PFSK-1 (cell line): Measurements from ENCODE around the gene SLC8B1.

Source experiments
- FOXP2 ChIP-seq: optimal IDR thresholded peaks from 2 replicates; pipeline ENCODE3; 2011; ENCODE audit warnings: borderline replicate concordance, control low read depth, inconsistent platforms; ENCODE audit not compliant: insufficient read depth; ENCODE audit errors: extremely low read length, extremely low read depth
- POLR2AphosphoS5 ChIP-seq: IDR thresholded peaks from 2 replicates; pipeline ENCODE4 v1.6.1; 2012; ENCODE audit warnings: low read depth, mild to moderate bottlenecking, control low read depth, low read length, moderate library complexity
- SIN3A ChIP-seq: IDR thresholded peaks from 2 replicates; pipeline ENCODE4 v1.6.1; 2012; ENCODE audit warnings: mild to moderate bottlenecking, low read length, moderate library complexity, borderline replicate concordance; ENCODE audit not compliant: insufficient read depth
- TAF1 ChIP-seq: IDR thresholded peaks from 2 replicates; pipeline ENCODE4 v1.6.1; 2012; ENCODE audit warnings: low read length, control low read depth, borderline replicate concordance; ENCODE audit not compliant: insufficient read depth
- TF ChIP-seq, protein P1 (sequence below), 2 experiments: IDR thresholded peaks; 2 replicates each; pipeline versions ENCODE4 v1.6.1 to v1.8.0; 2011 to 2012; ENCODE audit warnings: low read depth in 2 of 2, low read length in 2 of 2, control low read depth in 1 of 2, inconsistent platforms in 1 of 2, mild to moderate bottlenecking in 1 of 2, moderate library complexity in 1 of 2; ENCODE audit not compliant: insufficient read depth in 1 of 2

GRCh38 chr12:113351089-113351488 lies 16.2 kb upstream of the SLC8B1 start:
- TF ChIP-seq POLR2AphosphoS5: no peak
- no peak for TF ChIP-seq SIN3A
- TF ChIP-seq TAF1: no peak
- TF ChIP-seq, protein P1, sequence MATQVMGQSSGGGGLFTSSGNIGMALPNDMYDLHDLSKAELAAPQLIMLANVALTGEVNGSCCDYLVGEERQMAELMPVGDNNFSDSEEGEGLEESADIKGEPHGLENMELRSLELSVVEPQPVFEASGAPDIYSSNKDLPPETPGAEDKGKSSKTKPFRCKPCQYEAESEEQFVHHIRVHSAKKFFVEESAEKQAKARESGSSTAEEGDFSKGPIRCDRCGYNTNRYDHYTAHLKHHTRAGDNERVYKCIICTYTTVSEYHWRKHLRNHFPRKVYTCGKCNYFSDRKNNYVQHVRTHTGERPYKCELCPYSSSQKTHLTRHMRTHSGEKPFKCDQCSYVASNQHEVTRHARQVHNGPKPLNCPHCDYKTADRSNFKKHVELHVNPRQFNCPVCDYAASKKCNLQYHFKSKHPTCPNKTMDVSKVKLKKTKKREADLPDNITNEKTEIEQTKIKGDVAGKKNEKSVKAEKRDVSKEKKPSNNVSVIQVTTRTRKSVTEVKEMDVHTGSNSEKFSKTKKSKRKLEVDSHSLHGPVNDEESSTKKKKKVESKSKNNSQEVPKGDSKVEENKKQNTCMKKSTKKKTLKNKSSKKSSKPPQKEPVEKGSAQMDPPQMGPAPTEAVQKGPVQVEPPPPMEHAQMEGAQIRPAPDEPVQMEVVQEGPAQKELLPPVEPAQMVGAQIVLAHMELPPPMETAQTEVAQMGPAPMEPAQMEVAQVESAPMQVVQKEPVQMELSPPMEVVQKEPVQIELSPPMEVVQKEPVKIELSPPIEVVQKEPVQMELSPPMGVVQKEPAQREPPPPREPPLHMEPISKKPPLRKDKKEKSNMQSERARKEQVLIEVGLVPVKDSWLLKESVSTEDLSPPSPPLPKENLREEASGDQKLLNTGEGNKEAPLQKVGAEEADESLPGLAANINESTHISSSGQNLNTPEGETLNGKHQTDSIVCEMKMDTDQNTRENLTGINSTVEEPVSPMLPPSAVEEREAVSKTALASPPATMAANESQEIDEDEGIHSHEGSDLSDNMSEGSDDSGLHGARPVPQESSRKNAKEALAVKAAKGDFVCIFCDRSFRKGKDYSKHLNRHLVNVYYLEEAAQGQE (IDR thresholded peaks at IDR 0.05; ENCODE audit: insufficient read depth in 1 of 2, low read depth in 2 of 2, low read length in 2 of 2): no peak
- TF ChIP-seq FOXP2: no peak
